MM.1S (cell line): ENCODE results near the gene DDN.

Experiments
- DNase-seq: peaks from one replicate; pipeline ENCODE4 v3.0.0-alpha.2; 2015
- H2AFZ ChIP-seq: fragments of 300-600 bp; sonication (generic); 2 replicates; pipeline ENCODE4 v1.6.0; 2016; ENCODE audit warnings: antibody characterized with exemption, low read length
- H3F3A ChIP-seq: fragments of 300-600 bp; sonication (generic); 2 replicates; pipeline ENCODE4 v1.6.1; 2016; ENCODE audit warnings: mild to moderate bottlenecking, antibody characterized with exemption, low read length, moderate library complexity, mixed read lengths; ENCODE audit not compliant: insufficient read depth
- H3K27ac ChIP-seq: fragments of 300-600 bp; sonication (generic); 2 replicates; pipeline ENCODE4 v1.5.1; 2016; ENCODE audit warnings: mild to moderate bottlenecking, low read length
- H3K27me3 ChIP-seq: fragments of 300-600 bp; sonication (generic); replicated peaks from 2 replicates; pipeline ENCODE4 v1.6.0; 2016; ENCODE audit warnings: low read length; ENCODE audit not compliant: insufficient read depth
- H3K36me3 ChIP-seq: fragments of 300-600 bp; sonication (generic); replicated peaks from 2 replicates; pipeline ENCODE4 v1.6.1; 2016; ENCODE audit warnings: mild to moderate bottlenecking, low read length, mixed read lengths; ENCODE audit not compliant: insufficient read depth
- H3K4me1 ChIP-seq: fragments of 300-600 bp; sonication (generic); 2 replicates; pipeline ENCODE4 v1.6.1; 2016; ENCODE audit warnings: low read length, mixed read lengths
- H3K4me2 ChIP-seq: fragments of 300-600 bp; sonication (generic); 2 replicates; pipeline ENCODE4 v1.6.0; 2016; ENCODE audit warnings: low read depth, low read length
- H3K4me3 ChIP-seq: fragments of 300-600 bp; sonication (generic); 2 replicates; pipeline ENCODE4 v1.5.1; 2016; ENCODE audit warnings: low read length, mixed read lengths
- H3K79me2 ChIP-seq: fragments of 300-600 bp; sonication (generic); 2 replicates; pipeline ENCODE4 v1.6.1; 2016; ENCODE audit warnings: mixed run types, low read length, mixed read lengths
- H3K9ac ChIP-seq: fragments of 300-600 bp; sonication (generic); 2 replicates; pipeline ENCODE4 v1.6.1; 2016; ENCODE audit warnings: low read length, mixed read lengths
- H3K9me2 ChIP-seq: fragments of 300-600 bp; sonication (generic); replicated peaks from 2 replicates; pipeline ENCODE4 v1.6.1; 2016; ENCODE audit warnings: mild to moderate bottlenecking, low read length, mixed read lengths; ENCODE audit not compliant: insufficient read depth
- H3K9me3 ChIP-seq: fragments of 300-600 bp; sonication (generic); replicated peaks from 2 replicates; pipeline ENCODE4 v1.6.1; 2016; ENCODE audit warnings: mild to moderate bottlenecking, low read length, mixed read lengths; ENCODE audit not compliant: insufficient read depth
- H4K20me1 ChIP-seq: fragments of 300-600 bp; sonication (generic); 2 replicates; pipeline ENCODE4 v1.6.1; 2016; ENCODE audit warnings: mild to moderate bottlenecking, low read length, moderate library complexity, mixed read lengths; ENCODE audit not compliant: insufficient read depth
- EZH2 ChIP-seq: fragments of 300-600 bp; sonication (generic); optimal IDR thresholded peaks from 2 replicates; pipeline ENCODE3; 2017; ENCODE audit warnings: low read depth, mild to moderate bottlenecking, antibody characterized with exemption, low read length, mixed read lengths
- EZH2phosphoT487 ChIP-seq: fragments of 300-600 bp; sonication (generic); IDR thresholded peaks from 2 replicates; pipeline ENCODE4 v1.6.1; 2018; ENCODE audit warnings: antibody characterized with exemption, low read length
- TF ChIP-seq, protein P1 (sequence below): fragments of 300-600 bp; sonication (generic); IDR thresholded peaks from 2 replicates; pipeline ENCODE4 v1.5.1; 2016; ENCODE audit warnings: antibody characterized with exemption, low read length, mixed read lengths

DDN gene

DNA sequence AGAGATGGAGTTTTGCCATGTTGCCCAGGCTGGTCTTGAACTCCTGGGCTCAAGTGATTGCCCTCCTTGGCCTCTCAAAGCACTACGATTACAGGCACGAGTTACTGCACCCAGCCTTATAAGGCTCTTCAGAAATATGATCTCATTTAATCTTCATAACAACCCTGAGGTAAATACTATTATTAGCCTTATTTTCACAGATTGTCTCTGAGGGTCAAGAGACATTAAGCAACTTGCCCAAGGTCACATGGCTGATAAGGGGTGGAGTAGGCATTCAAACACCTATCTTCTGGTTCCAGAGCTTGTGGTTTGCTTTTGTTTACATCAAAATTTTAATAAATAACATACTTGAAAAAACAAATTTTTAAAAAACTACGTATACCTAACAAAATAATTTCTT lies 14.3 kb upstream of the DDN start:
- peaks cover 34% of the 10 kb centered on the region for H3K79me2 ChIP-seq
- TF ChIP-seq EZH2 (no peak), EZH2phosphoT487 (no peak)
- TF ChIP-seq, protein P1, sequence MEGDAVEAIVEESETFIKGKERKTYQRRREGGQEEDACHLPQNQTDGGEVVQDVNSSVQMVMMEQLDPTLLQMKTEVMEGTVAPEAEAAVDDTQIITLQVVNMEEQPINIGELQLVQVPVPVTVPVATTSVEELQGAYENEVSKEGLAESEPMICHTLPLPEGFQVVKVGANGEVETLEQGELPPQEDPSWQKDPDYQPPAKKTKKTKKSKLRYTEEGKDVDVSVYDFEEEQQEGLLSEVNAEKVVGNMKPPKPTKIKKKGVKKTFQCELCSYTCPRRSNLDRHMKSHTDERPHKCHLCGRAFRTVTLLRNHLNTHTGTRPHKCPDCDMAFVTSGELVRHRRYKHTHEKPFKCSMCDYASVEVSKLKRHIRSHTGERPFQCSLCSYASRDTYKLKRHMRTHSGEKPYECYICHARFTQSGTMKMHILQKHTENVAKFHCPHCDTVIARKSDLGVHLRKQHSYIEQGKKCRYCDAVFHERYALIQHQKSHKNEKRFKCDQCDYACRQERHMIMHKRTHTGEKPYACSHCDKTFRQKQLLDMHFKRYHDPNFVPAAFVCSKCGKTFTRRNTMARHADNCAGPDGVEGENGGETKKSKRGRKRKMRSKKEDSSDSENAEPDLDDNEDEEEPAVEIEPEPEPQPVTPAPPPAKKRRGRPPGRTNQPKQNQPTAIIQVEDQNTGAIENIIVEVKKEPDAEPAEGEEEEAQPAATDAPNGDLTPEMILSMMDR, result no peak
- no peaks in the 10 kb centered on the region for H4K20me1 ChIP-seq
- 0 out of 2 replicates have a peak, but pooled peaks cover 5% of the 10 kb centered on the region for H3K36me3 ChIP-seq
- no peaks in the 10 kb centered on the region for H3K4me1 ChIP-seq
- H3K4me2 ChIP-seq, result no peak overlapping the region
- peaks cover 12% of the 10 kb centered on the region; the same call in 1 of the 2 replicates for H3F3A ChIP-seq
- H3K27ac ChIP-seq, result no peak overlapping the region
- no peaks in the 10 kb centered on the region for H3K9me3 ChIP-seq
- H3K4me3 ChIP-seq, result no peak overlapping the region
- H3K9me2 ChIP-seq, result no peaks in the 10 kb centered on the region
- DNase-seq, result no peak
- no peak overlapping the region for H2AFZ ChIP-seq
- H3K27me3 ChIP-seq, result no peaks in the 10 kb centered on the region
- H3K9ac ChIP-seq, result no peak overlapping the region

DNA sequence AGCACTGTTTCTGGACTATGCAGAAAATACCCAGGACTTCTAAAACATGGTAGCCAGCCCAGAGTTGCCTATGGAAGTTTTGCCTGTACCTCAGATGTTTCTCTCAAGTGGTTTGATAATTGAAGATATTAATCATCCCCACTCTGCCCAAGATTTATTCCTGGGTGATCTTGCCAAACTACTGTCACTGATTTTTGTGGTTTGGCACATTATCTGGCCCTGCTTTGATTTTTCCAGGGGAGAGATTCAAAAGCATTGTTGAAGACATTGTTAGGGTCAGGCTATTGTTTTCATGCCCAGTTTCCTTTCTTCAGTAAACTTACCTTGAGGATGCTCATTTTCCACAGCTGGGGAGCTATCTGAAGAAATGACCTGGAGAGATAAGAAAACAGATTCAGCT lies 13.6 kb upstream of the DDN start:
- Histone ChIP-seq H4K20me1 (no peaks in the 10 kb centered on the region), H3K27ac (no peak overlapping the region), H3K9me2 (no peaks in the 10 kb centered on the region), H3K4me1 (no peaks in the 10 kb centered on the region), H3K79me2 (peaks cover 31% of the 10 kb centered on the region), H3K4me3 (no peak overlapping the region), H2AFZ (no peak overlapping the region), H3K9me3 (no peaks in the 10 kb centered on the region), H3F3A (peaks cover 5% of the 10 kb centered on the region; the same call in 1 of the 2 replicates), H3K27me3 (no peaks in the 10 kb centered on the region), H3K36me3 (0 out of 2 replicates have a peak, but pooled peaks cover 5% of the 10 kb centered on the region), H3K4me2 (no peak overlapping the region), H3K9ac (no peak overlapping the region)
- TF ChIP-seq EZH2phosphoT487 (no peak), EZH2 (no peak)
- TF ChIP-seq, protein P1, result no peak
- no peak for DNase-seq

DNA sequence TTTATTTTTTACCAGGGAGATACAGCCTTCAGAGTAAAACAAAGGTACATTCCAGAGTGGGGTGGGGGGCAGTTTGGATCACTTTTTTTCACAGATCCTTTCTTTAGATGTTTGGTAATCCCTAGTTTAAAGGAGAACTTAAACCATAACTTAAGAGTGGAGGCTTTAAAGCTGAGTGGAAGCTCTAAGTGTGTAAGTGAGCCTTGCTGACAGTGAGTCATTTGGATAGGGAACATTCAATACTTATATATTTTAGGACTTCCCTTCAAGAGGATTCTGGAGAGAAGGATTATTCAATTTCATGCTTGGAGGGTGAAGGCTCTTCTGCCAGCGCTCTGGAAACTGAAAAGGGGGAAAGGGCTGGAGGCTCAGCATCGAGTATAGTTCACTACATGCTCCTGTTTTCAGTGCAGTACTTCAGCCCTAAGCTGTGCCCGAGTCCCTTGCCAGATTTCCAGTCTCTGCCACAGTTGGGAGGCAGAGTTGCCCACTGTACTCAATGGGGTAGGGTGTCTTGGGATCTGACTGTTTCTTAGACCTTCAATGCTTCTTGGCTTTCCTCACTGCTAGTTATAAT lies 11.0 kb upstream of the DDN start:
- TF ChIP-seq EZH2, result no peak
- TF ChIP-seq EZH2phosphoT487, result no peak
- TF ChIP-seq, protein P1, result no peak
- no peak overlapping the region for H3K9ac ChIP-seq
- H3K27ac ChIP-seq, result no peak overlapping the region
- no peaks in the 10 kb centered on the region for H3K27me3 ChIP-seq
- H3K4me2 ChIP-seq, result no peak overlapping the region
- no peaks in the 10 kb centered on the region for H3F3A ChIP-seq
- H2AFZ ChIP-seq, result no peak overlapping the region
- H3K36me3 ChIP-seq, result 0 out of 2 replicates have a peak, but pooled peaks cover 5% of the 10 kb centered on the region
- H3K9me3 ChIP-seq, result no peaks in the 10 kb centered on the region
- H3K79me2 ChIP-seq, result peaks cover 7% of the 10 kb centered on the region; the same call in 1 of the 2 replicates
- no peaks in the 10 kb centered on the region for H3K4me1 ChIP-seq
- DNase-seq, result no peak
- H3K4me3 ChIP-seq, result no peak overlapping the region
- no peaks in the 10 kb centered on the region for H3K9me2 ChIP-seq
- 0 out of 2 replicates have a peak, but pooled peaks cover 3% of the 10 kb centered on the region for H4K20me1 ChIP-seq
